ACHN (cell line): ENCODE data around the gene PAK5.

Experiments
- DNase-seq: peaks from one replicate; pipeline ENCODE4 v3.0.0-alpha.2; 2015
- in situ Hi-C: cut with HindIII; loops from 2 replicates; pipeline ENCODE4 v1.10.0; 2017; ENCODE audit warnings: low sequenced_read_pairs, low pct_ligation_motif_present, low pct_unique_long_range_greater_than_20kb

Gene PAK5

DNA sequence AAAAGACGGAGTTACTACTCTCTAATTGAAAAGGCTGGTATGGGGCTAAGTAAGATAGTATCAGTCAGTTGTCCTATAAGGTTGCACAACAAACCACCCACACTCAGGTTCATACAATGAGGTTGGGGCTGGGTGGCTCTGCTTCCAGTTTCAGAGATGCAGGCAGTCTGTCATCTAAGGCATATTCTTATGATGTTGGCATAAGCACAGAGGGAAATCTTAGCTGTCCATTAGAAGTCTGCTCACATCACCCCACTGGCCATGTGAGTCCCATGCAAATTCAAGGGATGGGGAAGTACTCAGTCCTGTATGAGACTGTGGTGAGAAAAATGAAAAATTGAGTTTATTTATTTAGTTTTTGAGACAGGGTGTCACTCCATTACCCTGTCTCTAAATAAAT is 205.9 kb downstream of the PAK5 start:
- no peak for DNase-seq
- in situ Hi-C loops, result no loop called here

DNA sequence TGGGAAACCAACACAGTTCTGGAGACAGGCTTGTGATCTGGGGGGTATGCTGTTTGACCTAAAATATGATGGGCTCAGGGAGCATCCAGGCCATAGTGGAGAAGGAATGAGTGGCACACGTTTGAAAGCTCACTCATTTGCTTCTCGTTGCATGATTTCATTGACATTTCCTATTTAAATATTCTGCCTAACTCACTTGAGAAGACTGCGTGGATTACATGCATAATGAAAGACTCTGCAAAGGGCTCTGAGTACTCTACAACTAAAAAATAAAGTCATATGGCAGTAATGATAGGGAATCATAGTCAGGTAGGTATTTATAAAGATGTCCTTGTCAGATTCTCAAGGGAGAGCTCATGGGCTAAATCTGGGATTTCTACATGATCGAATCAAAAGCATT is 206.6 kb downstream of the PAK5 start:
- in situ Hi-C loops, result no loop called here
- no peak for DNase-seq

DNA sequence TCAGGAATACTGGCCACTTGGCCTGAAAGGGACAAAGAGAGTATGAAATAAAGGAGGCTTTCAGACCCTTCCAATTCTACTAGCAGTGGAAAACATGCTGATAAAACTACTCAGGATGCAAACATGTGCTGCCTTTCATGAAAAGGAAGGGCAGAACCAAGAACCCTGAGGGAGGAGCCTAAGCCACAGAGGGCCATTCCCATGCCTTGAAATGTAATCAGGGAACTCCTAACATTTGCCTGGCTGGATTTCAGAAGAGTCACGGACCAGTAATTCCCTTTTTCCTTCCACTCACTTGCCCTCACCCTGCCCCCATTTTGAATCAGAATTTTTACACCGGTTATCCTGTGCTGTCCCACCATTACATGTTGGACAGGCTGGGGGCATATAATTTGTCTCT is 208.3 kb downstream of the PAK5 start:
- in situ Hi-C loops, result no loop called here
- no peak for DNase-seq

- no peak for DNase-seq
- in situ Hi-C loops, result no loop called here
Measured at GRCh38 chr20:9629831-9630230, 209.0 kb downstream of the PAK5 start.

- in situ Hi-C loops, result no loop called here
- DNase-seq, result no peak
Measured at GRCh38 chr20:9628589-9628988, 210.3 kb downstream of the PAK5 start.

DNA sequence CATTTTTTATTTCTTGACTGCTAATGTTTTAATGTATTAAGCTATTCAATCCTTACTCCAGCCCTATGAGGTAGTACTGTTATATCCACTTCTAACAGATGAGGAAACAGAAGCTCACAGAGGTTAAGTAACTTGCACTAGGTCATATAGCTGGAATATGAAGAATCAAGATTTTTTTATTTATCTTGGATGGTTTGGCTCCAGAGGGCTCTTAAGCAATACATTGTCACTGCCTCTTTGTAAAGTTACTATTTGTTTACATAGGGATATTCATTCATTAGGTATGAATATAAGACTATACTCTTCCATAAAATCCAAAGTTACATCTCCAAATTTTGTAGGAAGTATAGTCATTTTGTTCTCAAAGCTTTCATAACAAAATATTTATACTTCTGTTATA is 210.7 kb downstream of the PAK5 start:
- in situ Hi-C loops, result no loop called here
- no peak for DNase-seq

DNA sequence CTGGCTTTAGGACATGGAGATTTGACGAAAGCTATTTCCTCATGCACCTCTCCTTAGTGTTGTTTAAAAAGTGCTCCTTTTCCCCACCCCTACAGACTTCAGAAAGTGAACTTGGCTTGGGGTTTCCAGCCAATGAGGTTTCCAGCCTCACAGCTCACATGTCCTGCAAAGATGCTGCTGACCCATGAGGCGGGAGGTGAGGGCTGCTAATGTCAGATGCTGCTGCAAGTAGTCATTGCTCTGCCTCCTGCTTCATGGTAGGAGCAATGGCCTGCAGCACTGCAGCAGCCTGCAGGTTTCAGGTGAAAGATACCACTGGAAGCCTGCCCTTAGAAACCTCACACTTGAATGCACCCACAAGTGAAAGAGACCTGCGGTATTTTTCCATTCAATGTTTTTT is 211.7 kb downstream of the PAK5 start:
- in situ Hi-C loops, result no loop called here
- no peak for DNase-seq

- in situ Hi-C loops, result no loop called here
- no peak for DNase-seq
Measured at GRCh38 chr20:9626357-9626756, 212.5 kb downstream of the PAK5 start.

DNA sequence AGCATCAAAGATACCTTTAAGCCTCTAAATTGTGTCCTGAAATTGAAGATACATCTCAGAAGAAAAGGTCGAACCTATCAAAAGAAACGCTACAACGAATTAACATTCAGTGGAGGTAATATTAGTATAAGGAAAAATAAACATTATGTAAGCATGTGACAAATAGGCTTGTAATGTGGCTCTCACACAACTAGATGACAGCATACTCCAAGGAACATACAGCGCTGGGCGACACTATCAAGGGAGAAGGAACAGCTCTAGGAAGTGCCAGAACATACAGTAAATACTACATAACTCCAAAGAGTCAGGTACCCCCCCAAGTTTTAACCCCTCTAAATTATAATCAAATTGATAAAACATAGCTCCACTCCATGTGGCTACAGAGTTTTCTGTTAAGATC is 220.9 kb downstream of the PAK5 start:
- in situ Hi-C loops, result no loop called here
- DNase-seq, result peak; percentile 43

- in situ Hi-C loops, result no loop called here
Measured at GRCh38 chr20:9616833-9617461, 221.9 kb downstream of the PAK5 start.

DNA sequence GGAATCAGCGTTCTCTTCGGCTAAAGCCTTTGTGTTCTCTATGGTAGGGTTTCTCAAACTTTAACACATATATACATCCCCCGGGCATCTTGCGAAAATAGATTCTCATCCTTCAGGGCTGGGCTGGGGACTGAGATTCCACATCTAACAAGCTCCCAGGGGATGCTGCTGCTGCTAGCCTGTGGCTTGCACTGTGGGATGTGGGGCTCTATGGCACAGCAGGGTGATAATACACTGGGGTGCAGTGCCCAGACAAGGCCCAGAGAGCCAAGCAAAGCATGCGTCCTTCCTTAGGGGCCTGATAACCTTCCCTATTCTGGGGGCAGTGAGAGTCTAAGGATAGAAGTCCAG is 222.4 kb downstream of the PAK5 start:
- in situ Hi-C loops, result no loop called here
- no peak for DNase-seq

More at GRCh38 chr20:9616833-9617461, 221.9 kb downstream of the PAK5 start:
- peak; percentile 49 for DNase-seq

GRCh38 chr20:9615766-9616454 is 223.0 kb downstream of the PAK5 start:
- no peak for DNase-seq
- in situ Hi-C loops, result no loop called here

DNA sequence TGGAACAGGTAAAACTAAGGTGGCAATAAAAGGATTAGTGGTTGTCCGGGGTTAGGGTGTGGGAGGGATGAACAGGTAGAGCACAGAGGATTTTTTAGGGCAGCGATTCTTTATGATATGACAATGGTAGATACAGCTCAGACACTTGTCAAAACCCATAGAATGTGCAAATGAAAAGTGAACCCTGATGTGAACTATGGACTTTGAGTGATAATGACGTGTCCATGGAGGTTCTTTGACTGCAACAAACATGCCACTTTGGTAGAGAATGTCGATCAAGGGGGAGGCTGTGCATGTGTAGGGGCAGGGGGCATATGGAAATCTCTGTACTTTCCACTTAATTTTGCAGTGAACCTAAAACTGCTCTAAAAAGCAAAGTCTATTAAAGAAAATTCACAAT is 223.8 kb downstream of the PAK5 start:
- no peak for DNase-seq
- in situ Hi-C loops, result no loop called here

DNA sequence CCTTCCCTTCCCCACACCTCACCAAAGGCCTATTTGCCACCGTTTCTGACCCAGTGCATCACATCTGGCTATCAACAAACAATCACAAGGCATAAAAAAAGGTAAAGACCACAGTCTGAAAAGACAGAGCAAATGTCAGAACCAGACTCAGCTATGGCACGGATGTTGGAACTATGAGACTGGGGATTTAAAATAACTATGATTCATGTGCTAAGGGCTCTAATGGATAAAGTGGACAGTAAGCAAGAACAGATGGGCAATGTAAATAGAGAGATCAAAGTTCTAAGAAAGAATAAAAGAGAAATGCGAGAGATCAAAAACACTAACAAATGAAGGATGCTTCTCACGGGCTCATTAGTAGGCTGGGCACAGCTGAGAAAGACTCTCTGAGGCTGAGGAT is 225.0 kb downstream of the PAK5 start:
- in situ Hi-C loops, result no loop called here
- DNase-seq, result no peak

GRCh38 chr20:9611921-9612320 is 227.0 kb downstream of the PAK5 start:
- in situ Hi-C loops, result no loop called here

GRCh38 chr20:9610665-9611064 is 228.2 kb downstream of the PAK5 start:
- in situ Hi-C loops, result no loop called here
- no peak for DNase-seq

More at GRCh38 chr20:9611921-9612320, 227.0 kb downstream of the PAK5 start:
- no peak for DNase-seq

- in situ Hi-C loops, result no loop called here
- DNase-seq, result peak; percentile 63
Measured at GRCh38 chr20:9609887-9610502, 228.9 kb downstream of the PAK5 start.

DNA sequence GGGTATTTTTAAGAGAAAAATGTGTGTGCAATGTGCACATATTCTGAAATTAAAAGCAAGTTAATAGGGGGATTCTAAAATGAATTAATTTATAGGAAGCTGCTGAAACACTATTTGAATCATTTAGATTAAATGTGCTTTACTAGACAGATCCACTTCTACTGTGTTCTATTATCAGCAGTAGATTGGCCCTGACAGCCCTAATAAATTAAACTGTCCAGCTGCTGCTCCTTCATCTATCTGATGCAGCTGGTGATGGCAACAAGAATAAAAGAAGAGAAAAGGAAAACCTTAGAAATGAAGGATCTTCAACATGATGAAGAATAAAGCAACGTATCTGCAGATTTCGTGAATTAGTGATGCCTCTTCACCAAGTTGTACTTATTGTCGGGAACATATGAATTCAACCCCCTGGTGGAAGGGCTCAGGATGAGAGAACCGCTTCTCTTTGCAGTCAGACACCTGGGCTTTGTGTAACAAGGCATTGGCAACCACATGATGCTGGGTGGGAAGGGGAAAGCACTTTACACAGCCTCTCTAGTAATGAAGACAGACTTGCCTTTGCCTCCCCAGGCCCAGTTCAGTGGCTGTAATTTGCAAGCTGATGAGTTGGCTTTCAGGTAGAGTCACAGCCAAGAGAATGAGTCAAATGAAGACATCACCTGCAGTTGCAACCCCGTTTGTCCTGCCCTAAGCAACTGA is 230.1 kb downstream of the PAK5 start:
- in situ Hi-C loops, result no loop called here
- DNase-seq, result no peak

DNA sequence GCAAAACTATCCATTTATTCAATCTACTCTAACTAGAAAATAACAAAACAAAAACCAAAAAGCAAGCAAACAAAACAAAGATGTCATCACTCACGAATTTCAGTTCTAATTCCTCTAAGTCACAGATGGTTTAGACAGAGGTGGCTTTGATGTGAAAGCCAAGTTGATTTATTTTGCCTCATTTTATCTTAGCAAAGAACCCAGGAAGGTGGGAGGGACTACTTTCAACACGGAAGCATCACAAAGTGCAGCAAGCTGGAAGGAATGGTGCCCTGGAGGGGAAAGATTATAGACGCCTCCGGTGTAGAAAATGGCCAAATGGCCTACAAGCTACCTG is 236.1 kb downstream of the PAK5 start:
- no peak for DNase-seq
- in situ Hi-C loops, result no loop called here

GRCh38 chr20:9600562-9600961 is 238.3 kb downstream of the PAK5 start:
- DNase-seq, result no peak
- in situ Hi-C loops, result no loop called here
